HepG2 (cell line): ENCODE results near the gene PKLR. TPM values are rescaled to one million over a fixed set of nuclear protein-coding genes. Genes with fewer than 3 reads are reported as not detected.

Experiments used
- BCL3 ChIP-seq: sonication (generic); formaldehyde crosslinking; IDR thresholded peaks from 2 replicates; pipeline ENCODE4 v1.5.1; 2020; ENCODE audit warnings: mild to moderate bottlenecking, missing genetic modification reagents, moderate library complexity
- GMEB2 ChIP-seq: IDR thresholded peaks from 2 replicates; pipeline ENCODE4 v1.6.1; 2016; ENCODE audit warnings: missing biosample characterization, missing genetic modification reagents, low read depth
- KDM5B ChIP-seq: sonication (generic); formaldehyde crosslinking; IDR thresholded peaks from 2 replicates; pipeline ENCODE4 v1.4.0; 2020; ENCODE audit warnings: missing genetic modification reagents, mild to moderate bottlenecking, borderline replicate concordance
- KLF13 ChIP-seq: sonication (generic); formaldehyde crosslinking; IDR thresholded peaks from 2 replicates; pipeline ENCODE4 v1.4.0; 2020; ENCODE audit warnings: mild to moderate bottlenecking, missing genetic modification reagents
- KLF9 ChIP-seq: IDR thresholded peaks from 2 replicates; pipeline ENCODE4 v1.6.1; 2016; ENCODE audit warnings: low read depth
- RORA ChIP-seq: sonication (generic); formaldehyde crosslinking; IDR thresholded peaks from 2 replicates; pipeline ENCODE4 v1.5.0; 2020; ENCODE audit warnings: mild to moderate bottlenecking, missing genetic modification reagents, moderate library complexity
- ZBED4 ChIP-seq: sonication (generic); formaldehyde crosslinking; IDR thresholded peaks from 2 replicates; pipeline ENCODE4 v1.4.0; 2020; ENCODE audit warnings: missing genetic modification reagents, borderline replicate concordance
- ZBTB37 ChIP-seq: sonication (generic); formaldehyde crosslinking; IDR thresholded peaks from 2 replicates; pipeline ENCODE4 v1.4.0; 2020; ENCODE audit warnings: mild to moderate bottlenecking, missing genetic modification reagents
- ZNF136 ChIP-seq: sonication (generic); formaldehyde crosslinking; IDR thresholded peaks from 2 replicates; pipeline ENCODE4 v1.8.1; 2022; ENCODE audit warnings: low read depth, mild to moderate bottlenecking, moderate library complexity, missing genetic modification reagents
- ZNF224 ChIP-seq: sonication (generic); formaldehyde crosslinking; IDR thresholded peaks from 2 replicates; pipeline ENCODE4 v1.5.0; 2020; ENCODE audit warnings: mild to moderate bottlenecking, missing genetic modification reagents
- ZNF256 ChIP-seq: sonication (generic); formaldehyde crosslinking; conservative IDR thresholded peaks from 2 replicates; pipeline ENCODE4 v1.4.0; 2020; ENCODE audit warnings: missing genetic modification reagents
- ZNF646 ChIP-seq: sonication (generic); formaldehyde crosslinking; IDR thresholded peaks from 2 replicates; pipeline ENCODE4 v1.9.0; 2021; ENCODE audit warnings: mild to moderate bottlenecking, missing genetic modification reagents
- ZSCAN20 ChIP-seq: sonication (generic); formaldehyde crosslinking; IDR thresholded peaks from 2 replicates; pipeline ENCODE4 v1.4.0; 2020; ENCODE audit warnings: missing genetic modification reagents, mild to moderate bottlenecking, borderline replicate concordance
- polyA plus RNA-seq, 8 experiments: library from polyadenylated mRNA; depleted of rRNA in 3 of 8; stranded (reverse) in 7 of 8; unstranded in 1 of 8; fragments of >200 nt; fragmentation: Illumina TruSeq in 4 of 8; extraction: Trizol in 4 of 8; gene quantifications; 2 replicates each; pipeline versions ENCODE4 v1.2.1 to v1.2.3, GENCODE V29; 2011 to 2016; ENCODE audit warnings: low read depth in 4 of 8, missing spikeins in 1 of 8, mixed read lengths in 1 of 8; ENCODE audit not compliant: insufficient read depth in 1 of 8
- total RNA-seq, 5 experiments: library from RNA; depleted of rRNA; stranded (reverse); fragments of >200 nt; fragmentation: Illumina TruSeq; extraction: Trizol; gene quantifications; 2 replicates each; pipeline ENCODE4 v1.2.3, GENCODE V29; 2016; ENCODE audit warnings: low read depth in 1 of 5

Gene PKLR
- total and polyA plus RNA-seq, 2 of the 13 experiments (the other 11 are each of a cell fraction or from before 2014, with no cell fraction given): 10.3 to 29.3 TPM

- TF ChIP-seq GMEB2 (CRISPR knock-in tag): no peak
- TF ChIP-seq ZNF224 (CRISPR knock-in tag): no peak
- peak; percentile 69 for TF ChIP-seq ZBED4 (CRISPR knock-in tag)
- peak; percentile 91 for TF ChIP-seq KLF9
- peak; percentile 79 for TF ChIP-seq BCL3 (CRISPR knock-in tag)
- TF ChIP-seq ZBTB37 (CRISPR knock-in tag): no peak
- no peak for TF ChIP-seq KLF13 (CRISPR knock-in tag)
- TF ChIP-seq ZNF136 (CRISPR knock-in tag): no peak
- TF ChIP-seq RORA (CRISPR knock-in tag): no peak
- TF ChIP-seq ZNF646 (CRISPR knock-in tag): no peak
- TF ChIP-seq KDM5B (CRISPR knock-in tag): peak; percentile 54; the same call in 1 of the 2 replicates
- TF ChIP-seq ZNF256 (CRISPR knock-in tag): no peak
- no peak for TF ChIP-seq ZSCAN20 (CRISPR knock-in tag)
Measured at GRCh38 chr1:155277070-155277901, 24.0 kb downstream of the PKLR start, which contains the start of gene HCN3 (continued).
